ENCODE data around the gene KAZALD1. TPM values are rescaled to one million over a fixed set of nuclear protein-coding genes. Genes with fewer than 3 reads are reported as not detected.

The KAZALD1 gene
- polyA plus RNA-seq, 1 donor from 2014 or later = 1.6 TPM

GRCh38 chr10:101054876-101055275 lies 6.9 kb upstream of the KAZALD1 start:
- H4K20me1 ChIP-seq (ENCODE audit: insufficient read depth) = no peaks in the 10 kb centered on the region
- H3K4me2 ChIP-seq (ENCODE audit: low read length) = no peak overlapping the region
- H3K9me3 ChIP-seq (ENCODE audit: low read length) = no peaks in the 10 kb centered on the region
- no peaks in the 10 kb centered on the region for H3K79me2 ChIP-seq (replicated peaks; ENCODE audit: insufficient read depth, low read length)
- H3K4me3 ChIP-seq (ENCODE audit: low read length) = no peak overlapping the region
- no peaks in the 10 kb centered on the region for H3F3A ChIP-seq (ENCODE audit: insufficient read depth, low read length, poor library complexity, severe bottlenecking)
- H3K9ac ChIP-seq (ENCODE audit: low read length) = no peak overlapping the region
- no peak overlapping the region for H3K27ac ChIP-seq (ENCODE audit: low read length)
- no peaks in the 10 kb centered on the region for H3K36me3 ChIP-seq (ENCODE audit: insufficient read depth, low read length)
- H3K9me2 ChIP-seq (ENCODE audit: insufficient read depth, low read length) = no peaks in the 10 kb centered on the region
- TF ChIP-seq CTCF (IDR thresholded peaks at IDR 0.05; ENCODE audit: poor library complexity, severe bottlenecking) (no peak), MXI1 (conservative IDR thresholded peaks at IDR 0.05; ENCODE audit: poor library complexity, severe bottlenecking) (no peak), EZH2 (IDR thresholded peaks at IDR 0.05; ENCODE audit: borderline replicate concordance, insufficient read depth, low read length, poor library complexity, severe bottlenecking) (no peak), RAD21 (conservative IDR thresholded peaks at IDR 0.05) (no peak), SMC3 (conservative IDR thresholded peaks at IDR 0.05; ENCODE audit: poor library complexity) (no peak), POLR2AphosphoS5 (IDR thresholded peaks at IDR 0.05) (no peak), EP300 (conservative IDR thresholded peaks at IDR 0.05; ENCODE audit: poor library complexity, severe bottlenecking) (no peak), REST (IDR thresholded peaks at IDR 0.05; ENCODE audit: borderline replicate concordance) (no peak), TAF1 (IDR thresholded peaks at IDR 0.05; ENCODE audit: low read depth) (no peak)
- H2AFZ ChIP-seq (ENCODE audit: low read depth, low read length) = no peak overlapping the region
- peaks cover 23% of the 10 kb centered on the region for H3K27me3 ChIP-seq (ENCODE audit: insufficient read depth, low read depth, low read length)

- H3K4me3 ChIP-seq (ENCODE audit: low read length) = no peak overlapping the region
- H2AFZ ChIP-seq (ENCODE audit: low read depth, low read length) = no peak overlapping the region
- no peaks in the 10 kb centered on the region for H3K79me2 ChIP-seq (replicated peaks; ENCODE audit: insufficient read depth, low read length)
- TF ChIP-seq EP300 (conservative IDR thresholded peaks at IDR 0.05; ENCODE audit: poor library complexity, severe bottlenecking) = no peak
- TF ChIP-seq REST (IDR thresholded peaks at IDR 0.05; ENCODE audit: borderline replicate concordance) = no peak
- no peak for TF ChIP-seq POLR2AphosphoS5 (IDR thresholded peaks at IDR 0.05)
- no peak for TF ChIP-seq MXI1 (conservative IDR thresholded peaks at IDR 0.05; ENCODE audit: poor library complexity, severe bottlenecking)
- TF ChIP-seq RAD21 (conservative IDR thresholded peaks at IDR 0.05) = no peak
- TF ChIP-seq CTCF (IDR thresholded peaks at IDR 0.05; ENCODE audit: poor library complexity, severe bottlenecking) = no peak
- TF ChIP-seq SMC3 (conservative IDR thresholded peaks at IDR 0.05; ENCODE audit: poor library complexity) = no peak
- no peak for TF ChIP-seq EZH2 (IDR thresholded peaks at IDR 0.05; ENCODE audit: borderline replicate concordance, insufficient read depth, low read length, poor library complexity, severe bottlenecking)
- no peak for TF ChIP-seq TAF1 (IDR thresholded peaks at IDR 0.05; ENCODE audit: low read depth)
- H3K9me2 ChIP-seq (ENCODE audit: insufficient read depth, low read length) = no peaks in the 10 kb centered on the region
- no peaks in the 10 kb centered on the region for H4K20me1 ChIP-seq (ENCODE audit: insufficient read depth)
- H3K4me2 ChIP-seq (ENCODE audit: low read length) = no peak overlapping the region
- no peaks in the 10 kb centered on the region for H3F3A ChIP-seq (ENCODE audit: insufficient read depth, low read length, poor library complexity, severe bottlenecking)
- no peak overlapping the region for H3K27ac ChIP-seq (ENCODE audit: low read length)
- peaks cover 18% of the 10 kb centered on the region for H3K27me3 ChIP-seq (ENCODE audit: insufficient read depth, low read depth, low read length)
- H3K9me3 ChIP-seq (ENCODE audit: low read length) = no peaks in the 10 kb centered on the region
- no peaks in the 10 kb centered on the region for H3K36me3 ChIP-seq (ENCODE audit: insufficient read depth, low read length)
- H3K9ac ChIP-seq (ENCODE audit: low read length) = no peak overlapping the region
These were observed 6.4 kb upstream of the KAZALD1 start for GRCh38 chr10:101055411-101055810.
